GM18505 (cell line): ENCODE data around the gene NTNG1.

ENCODE experiments used
- ATAC-seq: cut with Tn5 transposase; IDR thresholded peaks from one replicate; pipeline ENCODE4 v1.9.1; 2021; ENCODE audit not compliant: unreplicated experiment
- POLR2A ChIP-seq: IDR thresholded peaks from 4 replicates; pipeline ENCODE4 v1.6.1; 2011; ENCODE audit warnings: borderline replicate concordance; ENCODE audit not compliant: insufficient read depth, insufficient read length; ENCODE audit errors: extremely low read depth

The NTNG1 gene

GRCh38 chr1:107264561-107264960 lies 123.7 kb downstream of the NTNG1 start:
- TF ChIP-seq POLR2A, result no peak
- no peak for ATAC-seq

DNA sequence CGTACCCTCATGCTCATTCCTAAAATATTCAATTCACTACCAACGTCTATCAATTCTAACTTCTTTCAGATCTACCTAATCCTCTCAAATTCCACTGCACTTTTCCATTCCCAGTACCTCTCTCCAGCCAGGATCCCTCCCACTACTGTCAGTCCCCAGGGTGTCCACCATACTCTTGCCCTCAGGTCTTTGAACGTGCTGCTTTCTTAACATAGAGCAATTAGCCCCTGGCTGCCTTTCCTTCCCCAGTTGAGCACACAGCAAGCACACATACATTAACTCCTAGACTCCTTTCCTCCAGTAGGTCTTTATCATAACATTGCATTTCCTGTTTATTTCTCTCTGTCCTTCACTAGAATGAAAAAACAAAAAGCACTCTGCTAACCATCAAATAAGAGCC lies 126.7 kb downstream of the NTNG1 start:
- TF ChIP-seq POLR2A, result no peak
- no peak for ATAC-seq

DNA sequence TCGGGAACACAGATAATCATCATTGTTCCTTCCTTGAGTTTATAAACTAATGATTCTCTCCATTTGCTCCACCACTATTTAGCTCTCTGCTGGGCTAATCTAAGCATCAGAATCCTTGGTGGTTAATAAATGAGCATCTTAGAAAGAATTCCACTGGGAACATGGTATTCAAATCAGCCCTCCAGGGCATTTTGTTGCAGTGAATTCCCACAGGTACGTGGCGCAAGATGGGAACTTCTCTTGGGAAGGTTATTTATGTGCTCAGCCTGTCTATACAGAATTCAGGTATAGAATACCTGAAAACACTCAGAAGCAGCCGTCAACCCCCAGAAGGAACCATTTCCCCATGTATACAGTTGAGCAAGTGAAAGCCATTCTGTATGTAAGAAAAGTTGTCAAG lies 131.5 kb downstream of the NTNG1 start:
- no peak for TF ChIP-seq POLR2A
- ATAC-seq, result no peak

DNA sequence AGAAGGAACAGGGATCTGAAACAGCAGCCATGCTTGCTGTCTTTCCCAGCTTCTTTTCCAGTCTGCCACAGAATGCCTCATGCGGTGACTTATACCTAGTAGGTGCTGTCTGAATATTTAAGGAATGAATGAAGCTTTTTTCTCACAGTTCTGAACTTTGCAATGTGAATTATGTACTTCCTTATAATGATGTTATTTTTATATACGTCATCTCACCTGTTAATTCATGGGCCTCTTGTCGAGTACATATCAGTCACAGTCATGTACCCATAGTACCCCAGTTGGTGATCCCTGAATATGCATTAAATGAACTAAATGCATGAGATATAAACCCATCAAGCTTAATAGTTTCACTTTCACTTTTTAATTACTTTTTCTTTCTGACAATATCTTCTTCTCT lies 132.7 kb downstream of the NTNG1 start:
- ATAC-seq, result no peak
- no peak for TF ChIP-seq POLR2A

GRCh38 chr1:107274227-107274626 lies 133.4 kb downstream of the NTNG1 start:
- no peak for ATAC-seq
- no peak for TF ChIP-seq POLR2A

DNA sequence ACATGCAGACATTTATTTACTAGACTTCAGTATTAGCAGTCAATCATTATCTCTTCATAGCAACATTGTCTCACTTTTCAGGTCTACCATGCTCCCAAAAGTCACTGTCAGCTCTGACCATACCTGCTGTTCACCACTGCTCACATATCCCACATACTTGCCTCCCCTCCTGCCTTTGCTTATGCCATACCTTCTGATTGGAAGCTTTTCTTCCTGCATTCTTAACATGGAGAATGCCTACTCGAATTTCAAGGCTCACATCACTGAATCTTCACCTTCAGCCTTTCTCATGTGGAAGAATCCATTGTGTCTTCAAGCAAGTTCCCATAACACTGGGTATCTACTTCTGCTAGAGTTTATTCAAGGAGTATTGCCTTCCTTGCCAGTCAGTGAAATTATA lies 135.4 kb downstream of the NTNG1 start:
- TF ChIP-seq POLR2A, result no peak
- no peak for ATAC-seq

DNA sequence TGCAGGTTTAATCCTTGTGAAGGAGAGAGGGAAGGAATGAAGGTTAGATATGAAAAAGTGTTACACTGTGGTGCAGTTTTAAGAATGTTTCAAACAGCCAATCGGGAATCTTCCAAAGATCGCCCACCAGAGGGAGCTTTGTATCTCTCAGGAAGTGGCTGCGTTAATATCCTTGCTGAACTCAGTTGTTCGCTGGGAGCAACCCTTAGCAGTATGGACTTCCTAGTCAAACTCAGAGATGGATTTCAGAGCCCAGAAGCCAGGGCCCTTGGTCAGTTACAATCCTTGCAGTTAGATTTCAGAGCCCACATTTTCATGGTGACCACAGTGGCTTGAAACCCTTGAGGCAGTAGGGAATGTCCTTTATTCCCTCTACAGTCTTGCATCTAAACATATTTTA lies 136.2 kb downstream of the NTNG1 start:
- no peak for TF ChIP-seq POLR2A
- no peak for ATAC-seq

DNA sequence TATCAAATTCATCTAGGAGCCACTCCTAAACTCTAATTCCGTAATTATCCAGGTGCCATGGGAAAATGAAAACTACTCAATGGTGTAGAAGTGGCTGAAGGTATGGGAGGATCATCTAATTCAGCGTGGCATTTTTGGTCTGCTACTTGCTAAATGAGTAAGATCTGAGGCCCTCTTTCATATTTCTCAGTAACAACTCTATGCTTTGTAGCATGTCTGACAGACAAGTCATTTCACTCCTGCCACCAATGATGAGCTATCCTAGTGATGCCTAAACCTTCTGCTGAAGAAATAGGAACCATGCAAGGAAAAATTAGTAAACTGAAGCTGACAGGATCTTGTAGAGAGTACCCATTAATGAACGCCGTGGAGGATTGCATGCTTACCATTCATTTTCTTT lies 145.3 kb downstream of the NTNG1 start:
- TF ChIP-seq POLR2A, result no peak
- no peak for ATAC-seq

GRCh38 chr1:107291987-107292386 lies 151.1 kb downstream of the NTNG1 start:
- TF ChIP-seq POLR2A, result no peak
- ATAC-seq, result no peak

DNA sequence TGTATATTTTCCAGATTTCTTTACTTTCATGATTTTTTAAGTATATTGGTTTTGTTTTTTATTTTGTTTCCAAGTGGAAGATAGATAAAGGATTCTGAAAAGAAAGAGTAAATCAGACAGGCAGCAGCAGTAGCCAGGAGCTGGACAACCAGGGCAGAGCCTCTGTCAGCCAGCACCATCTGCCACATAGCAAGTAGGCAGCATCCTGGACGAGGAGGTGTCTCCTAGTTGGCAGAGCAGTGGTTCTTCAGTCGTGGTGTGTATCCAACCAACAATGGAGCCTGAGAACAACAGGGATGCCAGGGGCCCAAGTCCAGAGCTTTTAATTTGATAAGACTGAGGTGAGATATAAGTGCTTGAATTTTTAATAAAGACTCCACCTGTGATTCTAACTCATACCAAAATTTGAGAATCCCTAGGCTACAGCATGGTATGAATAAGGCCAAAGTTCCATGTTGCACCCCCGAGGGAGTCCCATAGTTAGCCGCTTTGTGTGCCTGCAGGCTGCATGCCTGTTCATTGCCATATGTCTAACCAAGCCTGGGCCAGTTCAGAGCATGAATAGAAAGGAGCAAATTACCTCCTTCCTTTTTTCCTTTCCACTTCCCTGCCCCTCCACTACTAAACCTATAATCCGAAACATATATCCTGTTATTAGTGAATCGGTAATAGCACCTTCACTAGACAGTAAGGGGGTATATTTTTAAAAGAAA lies 153.2 kb downstream of the NTNG1 start:
- no peak for ATAC-seq
- TF ChIP-seq POLR2A, result no peak

DNA sequence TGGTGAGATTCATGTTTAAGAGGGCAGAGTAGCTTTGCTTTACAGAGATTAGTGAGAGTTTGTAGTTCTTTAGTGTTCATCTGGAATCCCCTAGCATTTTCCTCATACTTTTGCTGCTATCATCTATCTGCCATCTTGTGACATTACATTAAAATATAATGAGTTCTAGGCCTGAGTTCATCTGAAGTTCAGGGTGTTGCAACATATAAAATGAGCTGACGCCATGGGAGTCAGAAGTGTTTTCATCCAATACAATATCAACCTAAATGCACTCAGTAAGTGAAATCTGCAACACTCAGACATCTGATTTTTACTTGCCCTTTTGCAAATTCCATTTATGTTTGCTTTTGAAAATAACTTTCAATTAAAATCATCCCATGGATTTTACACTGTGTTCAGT lies 153.8 kb downstream of the NTNG1 start:
- no peak for ATAC-seq
- no peak for TF ChIP-seq POLR2A

GRCh38 chr1:107297681-107298080 lies 156.8 kb downstream of the NTNG1 start:
- TF ChIP-seq POLR2A, result no peak
- no peak for ATAC-seq

DNA sequence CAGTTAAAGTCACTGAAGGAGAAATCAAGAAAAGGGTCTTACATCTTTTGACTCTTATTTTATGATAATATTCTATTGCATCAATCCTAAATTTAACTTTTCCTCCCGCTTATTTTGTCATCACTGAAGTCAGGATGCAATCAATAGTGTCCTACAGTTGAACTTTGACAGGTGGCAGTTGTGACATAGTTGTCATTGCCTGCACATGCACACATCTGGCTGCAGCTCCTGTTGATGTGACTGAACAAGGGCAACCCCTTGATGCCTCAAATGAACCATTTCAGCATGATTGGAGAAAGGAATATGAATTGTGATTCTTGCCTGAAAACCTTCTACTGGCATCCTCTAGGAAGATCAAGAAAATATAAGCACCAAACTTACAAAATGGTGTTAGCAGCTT lies 157.7 kb downstream of the NTNG1 start:
- no peak for ATAC-seq
- TF ChIP-seq POLR2A, result no peak

DNA sequence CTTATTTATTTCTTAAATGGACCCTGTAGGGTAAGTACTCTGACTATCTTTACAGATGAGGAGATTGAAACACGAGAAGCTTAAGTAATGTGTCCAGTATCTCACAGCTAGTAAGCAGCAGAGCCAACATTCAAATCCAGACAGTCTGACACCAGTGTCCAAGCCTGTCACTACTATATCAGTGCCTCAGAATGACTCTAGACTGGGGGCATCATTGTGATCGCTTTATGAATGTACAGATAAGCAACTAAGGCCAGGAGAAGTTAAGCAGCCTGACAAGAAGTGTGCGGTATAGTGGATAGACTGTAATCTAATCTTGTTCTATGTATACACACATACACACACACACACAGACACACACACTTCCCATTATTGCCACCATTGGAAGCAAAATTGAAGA lies 158.7 kb downstream of the NTNG1 start:
- no peak for TF ChIP-seq POLR2A
- no peak for ATAC-seq

- ATAC-seq, result no peak
- TF ChIP-seq POLR2A, result no peak
Observed at GRCh38 chr1:107309962-107310361, 169.1 kb downstream of the NTNG1 start.
